ENCODE data around the gene CHSY1.
"Not testable (repeated sequence)": the region's sequence is repeated elsewhere in the genome, so short reads cannot be mapped to it uniquely, and the experiment has no call there.

CHSY1 gene

DNA sequence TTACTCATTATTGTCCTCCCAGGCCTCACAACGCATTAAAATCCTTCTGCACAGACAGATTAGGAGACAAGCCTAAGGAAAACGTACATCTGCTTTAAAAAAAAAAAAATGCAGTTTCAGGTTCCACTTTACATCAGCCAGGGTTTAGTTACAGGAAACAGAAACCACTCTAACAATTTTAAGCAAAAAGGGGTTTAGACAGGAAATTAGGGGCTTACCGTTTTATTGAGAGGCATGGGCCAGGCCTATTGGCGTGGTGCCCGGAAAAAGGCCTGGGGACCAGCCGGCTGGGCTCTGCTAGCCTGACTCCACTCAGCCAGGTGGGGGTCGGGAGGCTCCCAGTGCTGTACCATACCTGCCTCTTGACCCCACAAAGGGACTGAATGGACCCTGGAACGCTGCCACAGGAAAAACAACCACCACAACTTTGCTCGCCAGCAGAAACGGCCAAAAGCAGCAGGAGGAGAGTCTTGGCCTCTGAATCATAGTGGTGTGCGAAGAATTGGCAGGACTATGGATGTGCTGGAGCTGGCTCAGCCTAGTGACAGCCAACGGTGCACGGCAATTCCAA is 124.3 kb downstream of the CHSY1 start:
- H3K4me1 ChIP-seq: no peaks in the 10 kb centered on the region
- no peak overlapping the region for H3K4me3 ChIP-seq (ENCODE audit: low read depth, low read length)
- TF ChIP-seq, protein P1, sequence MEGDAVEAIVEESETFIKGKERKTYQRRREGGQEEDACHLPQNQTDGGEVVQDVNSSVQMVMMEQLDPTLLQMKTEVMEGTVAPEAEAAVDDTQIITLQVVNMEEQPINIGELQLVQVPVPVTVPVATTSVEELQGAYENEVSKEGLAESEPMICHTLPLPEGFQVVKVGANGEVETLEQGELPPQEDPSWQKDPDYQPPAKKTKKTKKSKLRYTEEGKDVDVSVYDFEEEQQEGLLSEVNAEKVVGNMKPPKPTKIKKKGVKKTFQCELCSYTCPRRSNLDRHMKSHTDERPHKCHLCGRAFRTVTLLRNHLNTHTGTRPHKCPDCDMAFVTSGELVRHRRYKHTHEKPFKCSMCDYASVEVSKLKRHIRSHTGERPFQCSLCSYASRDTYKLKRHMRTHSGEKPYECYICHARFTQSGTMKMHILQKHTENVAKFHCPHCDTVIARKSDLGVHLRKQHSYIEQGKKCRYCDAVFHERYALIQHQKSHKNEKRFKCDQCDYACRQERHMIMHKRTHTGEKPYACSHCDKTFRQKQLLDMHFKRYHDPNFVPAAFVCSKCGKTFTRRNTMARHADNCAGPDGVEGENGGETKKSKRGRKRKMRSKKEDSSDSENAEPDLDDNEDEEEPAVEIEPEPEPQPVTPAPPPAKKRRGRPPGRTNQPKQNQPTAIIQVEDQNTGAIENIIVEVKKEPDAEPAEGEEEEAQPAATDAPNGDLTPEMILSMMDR (IDR thresholded peaks at IDR 0.05): no peak
- no peaks in the 10 kb centered on the region for H3K27me3 ChIP-seq (ENCODE audit: control insufficient read depth, insufficient read depth, low read length)
- no peaks in the 10 kb centered on the region for H3K36me3 ChIP-seq (ENCODE audit: control insufficient read depth, insufficient read depth, low read length)
- no peaks in the 10 kb centered on the region for H3K9me3 ChIP-seq (ENCODE audit: control insufficient read depth, low read length)
- peak overlapping the region; percentile 52 for H3K27ac ChIP-seq
- no peak overlapping the region for H2AFZ ChIP-seq
- no peak overlapping the region for H3K4me2 ChIP-seq (ENCODE audit: low read length)
- no peak overlapping the region for H3K9ac ChIP-seq
- no peaks in the 10 kb centered on the region for H3K79me2 ChIP-seq

DNA sequence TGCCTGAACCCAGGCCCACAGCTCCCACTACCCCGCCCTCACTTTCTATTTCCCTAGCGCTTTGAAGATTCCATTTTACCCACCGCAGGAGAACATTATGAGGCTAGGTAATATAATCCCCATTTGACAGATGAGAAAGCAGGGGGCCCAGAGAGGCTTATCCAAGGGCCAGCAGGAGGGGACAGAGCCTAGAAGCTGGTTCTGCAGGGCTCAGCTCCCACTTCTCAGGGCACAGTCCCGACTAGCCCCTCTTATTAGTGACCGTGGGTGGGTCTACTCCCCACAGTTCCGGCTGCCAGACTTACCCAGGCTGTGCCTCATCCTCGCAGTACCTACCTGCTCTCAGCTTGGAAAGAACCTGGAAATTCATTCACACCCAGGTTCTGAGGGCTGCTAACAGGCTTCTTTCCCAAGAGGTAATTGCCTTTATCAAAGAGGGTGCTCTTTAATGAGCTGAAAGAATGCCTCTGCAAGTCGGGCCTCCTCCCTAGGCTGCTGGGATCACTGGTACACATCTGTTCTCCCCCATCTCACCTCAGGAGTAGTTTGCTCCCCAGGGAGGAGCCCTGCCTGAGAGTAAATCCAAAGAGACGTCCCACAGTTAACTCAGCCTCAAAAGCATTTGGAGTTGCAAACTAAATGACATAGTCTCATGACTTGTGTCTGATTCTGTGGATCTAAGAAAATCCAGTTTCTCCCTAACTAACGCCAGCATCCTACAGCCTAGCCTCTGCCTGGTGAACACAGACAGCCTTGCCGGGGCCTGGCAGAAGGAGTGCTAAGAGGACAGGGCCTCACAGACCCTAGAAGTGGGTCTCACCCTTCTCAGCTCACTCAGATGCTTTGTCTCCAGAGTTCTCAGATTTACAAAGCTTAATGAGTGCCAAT is 125.0 kb downstream of the CHSY1 start:
- H3K9me3 ChIP-seq (ENCODE audit: control insufficient read depth, low read length): no peaks in the 10 kb centered on the region
- no peaks in the 10 kb centered on the region for H3K36me3 ChIP-seq (ENCODE audit: control insufficient read depth, insufficient read depth, low read length)
- TF ChIP-seq, protein P1 (IDR thresholded peaks at IDR 0.05): no peak
- H3K4me1 ChIP-seq: no peaks in the 10 kb centered on the region
- H3K4me3 ChIP-seq (ENCODE audit: low read depth, low read length): no peak overlapping the region
- H3K27me3 ChIP-seq (ENCODE audit: control insufficient read depth, insufficient read depth, low read length): no peaks in the 10 kb centered on the region
- H2AFZ ChIP-seq: no peak overlapping the region
- H3K9ac ChIP-seq: no peak overlapping the region
- H3K79me2 ChIP-seq: no peaks in the 10 kb centered on the region
- H3K4me2 ChIP-seq (ENCODE audit: low read length): no peak overlapping the region
- H3K27ac ChIP-seq: peak overlapping the region; percentile 52

DNA sequence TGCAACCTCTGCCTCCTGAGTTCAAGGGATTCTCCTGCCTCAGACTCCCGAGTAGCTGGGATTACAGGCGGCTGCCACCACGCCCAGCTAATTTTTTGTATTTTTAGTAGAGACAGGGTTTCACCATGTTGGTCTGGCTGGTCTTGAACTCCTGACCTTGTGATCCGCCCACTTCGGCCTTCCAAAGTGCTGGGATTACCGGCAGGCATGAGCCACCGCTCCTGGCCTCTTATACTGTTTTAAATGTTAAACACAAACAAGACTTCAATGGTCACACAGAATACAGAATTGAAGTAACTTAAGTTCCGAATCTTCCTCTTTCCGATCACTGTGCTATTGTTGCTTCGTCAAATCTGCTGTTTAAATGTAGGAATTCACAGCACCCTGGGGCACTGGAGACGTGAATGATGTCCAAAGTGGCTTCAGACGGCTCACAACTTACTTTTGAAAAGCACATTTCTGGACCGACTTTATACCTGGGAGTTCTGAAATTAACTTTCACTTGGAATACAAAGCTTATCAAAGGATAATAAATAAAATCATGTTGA is 125.9 kb downstream of the CHSY1 start:
- not testable (repeated sequence) for H3K4me1 ChIP-seq; H2AFZ ChIP-seq; H3K9me3 ChIP-seq (ENCODE audit: control insufficient read depth, low read length); H3K9ac ChIP-seq; H3K27me3 ChIP-seq (ENCODE audit: control insufficient read depth, insufficient read depth, low read length); H3K27ac ChIP-seq; H3K36me3 ChIP-seq (ENCODE audit: control insufficient read depth, insufficient read depth, low read length); H3K4me2 ChIP-seq (ENCODE audit: low read length); H3K4me3 ChIP-seq (ENCODE audit: low read depth, low read length); H3K79me2 ChIP-seq
